Raji (cell line): ENCODE measurements around the gene TEX264.

Experiments used
- POLR2A ChIP-seq: IDR thresholded peaks from 2 replicates; pipeline ENCODE4 v1.6.1; 2011; ENCODE audit warnings: low read depth, low read length, control low read depth; ENCODE audit not compliant: insufficient read depth

TEX264 gene

GRCh38 chr3:51670823-51671733 lies at the start of gene TEX264:
Gene TEX264 (plus strand): TSS chr3:51671252. CDS start chr3:51674305, 3,053 bp downstream.
- peak; percentile 94 for TF ChIP-seq POLR2A

GRCh38 chr3:51622413-51622812 lies 48.6 kb upstream of the TEX264 start:
- TF ChIP-seq POLR2A = no peak

DNA sequence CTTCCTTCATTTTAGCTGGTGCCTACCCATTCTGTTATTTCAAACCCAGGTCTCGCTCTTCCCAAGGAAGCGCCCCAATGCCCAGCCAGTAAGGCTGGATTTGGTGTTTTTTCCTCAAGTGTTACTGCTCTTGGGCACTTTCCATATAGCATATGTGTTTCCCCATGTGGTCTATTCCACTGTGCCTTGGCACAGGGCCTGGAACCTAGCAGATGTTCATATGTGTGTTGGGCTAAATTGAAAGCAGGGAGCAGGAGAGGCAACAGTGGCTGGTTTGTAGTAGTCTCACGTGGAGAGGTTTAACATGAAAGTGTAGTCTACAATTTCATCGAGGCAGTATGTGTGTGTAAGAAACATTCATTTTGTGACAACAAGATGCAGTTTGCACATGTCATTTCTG lies 48.2 kb upstream of the TEX264 start:
- no peak for TF ChIP-seq POLR2A

DNA sequence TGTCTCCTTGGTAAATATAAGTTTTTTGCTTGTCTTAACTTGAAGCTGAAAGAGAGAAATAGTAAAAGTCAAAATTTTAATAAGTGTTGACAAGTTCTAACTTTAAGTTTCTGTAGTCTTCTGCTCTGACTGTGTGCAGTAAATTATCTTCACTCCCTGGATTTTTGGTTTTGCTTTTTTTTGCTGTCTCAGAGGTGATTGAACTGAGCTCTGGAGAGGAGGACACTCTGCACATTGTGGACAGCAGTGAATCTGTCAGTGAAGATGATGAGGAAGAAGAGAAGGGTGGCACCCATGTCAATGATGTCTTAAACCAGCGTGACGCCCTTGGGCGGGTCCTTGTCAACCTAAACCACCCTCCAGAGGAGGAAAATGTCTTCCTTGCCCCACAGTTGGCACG lies 40.5 kb upstream of the TEX264 start:
- TF ChIP-seq POLR2A = no peak

GRCh38 chr3:51637144-51637940 lies 33.7 kb upstream of the TEX264 start:
- TF ChIP-seq POLR2A = no peak

- no peak for TF ChIP-seq POLR2A
These were observed 33.0 kb upstream of the TEX264 start for GRCh38 chr3:51637941-51638471.

DNA sequence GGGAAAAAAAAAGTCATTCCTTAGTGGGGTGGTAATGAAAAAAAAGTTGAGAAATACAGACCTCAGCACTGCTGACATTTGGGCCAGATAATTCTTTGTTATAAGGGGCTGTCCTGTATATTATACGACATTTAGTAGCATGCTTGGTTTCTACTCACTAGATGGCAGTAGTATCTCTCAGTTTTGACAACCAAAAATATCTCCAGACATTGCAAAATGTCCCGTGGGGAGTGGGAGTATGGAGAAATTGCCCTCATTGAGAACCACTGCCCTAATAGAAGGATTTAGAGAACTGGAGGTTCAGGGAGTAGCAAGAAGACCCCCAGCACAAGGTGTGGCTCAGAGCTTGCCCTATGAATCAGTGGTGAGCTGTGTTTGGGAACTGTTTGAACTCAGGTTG lies 28.6 kb upstream of the TEX264 start:
- no peak for TF ChIP-seq POLR2A

DNA sequence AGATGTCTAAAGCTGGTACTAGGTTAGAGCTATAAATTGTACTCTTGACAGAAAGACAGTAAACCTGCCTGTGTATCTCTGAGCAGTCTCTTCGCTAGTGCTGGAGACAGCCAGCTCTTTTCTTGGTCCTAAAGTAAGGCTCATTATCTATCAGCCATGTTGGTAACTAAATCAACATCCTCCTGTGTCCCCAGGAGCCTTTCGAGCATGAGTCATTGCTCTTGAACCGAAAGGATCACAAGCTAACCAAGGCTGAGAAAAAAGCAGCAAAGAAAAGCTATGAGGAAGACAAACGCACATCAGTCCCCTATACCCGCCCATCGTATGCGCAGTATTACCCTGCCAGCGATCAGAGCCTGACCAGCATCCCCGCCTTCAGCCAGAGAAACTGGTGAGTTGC lies 25.0 kb upstream of the TEX264 start:
- no peak for TF ChIP-seq POLR2A

DNA sequence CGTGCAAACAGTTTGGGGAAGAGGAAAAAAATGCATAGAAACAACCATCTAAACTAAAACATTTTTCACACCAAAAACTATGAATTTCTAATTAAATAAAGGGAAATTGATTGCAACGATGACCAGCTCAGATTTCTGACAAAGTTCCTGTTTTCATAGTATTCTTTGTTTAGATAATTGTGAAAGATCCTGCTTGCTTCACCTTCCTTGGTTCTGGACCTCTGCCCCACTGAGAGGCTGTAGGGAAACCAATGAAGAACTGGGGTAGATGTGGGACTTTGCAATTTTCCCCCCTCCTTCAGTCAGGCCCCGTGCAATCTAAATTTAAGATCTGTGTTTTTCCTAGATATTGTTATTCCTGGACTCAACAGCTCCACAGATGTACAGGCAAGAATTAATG lies 13.8 kb upstream of the TEX264 start:
- no peak for TF ChIP-seq POLR2A

- no peak for TF ChIP-seq POLR2A
These were observed 11.1 kb upstream of the TEX264 start for GRCh38 chr3:51659942-51660341.

- TF ChIP-seq POLR2A = no peak
These were observed 8.6 kb upstream of the TEX264 start for GRCh38 chr3:51662456-51662855.

GRCh38 chr3:51668756-51669155 lies 2.3 kb upstream of the TEX264 start:
- TF ChIP-seq POLR2A = no peak

DNA sequence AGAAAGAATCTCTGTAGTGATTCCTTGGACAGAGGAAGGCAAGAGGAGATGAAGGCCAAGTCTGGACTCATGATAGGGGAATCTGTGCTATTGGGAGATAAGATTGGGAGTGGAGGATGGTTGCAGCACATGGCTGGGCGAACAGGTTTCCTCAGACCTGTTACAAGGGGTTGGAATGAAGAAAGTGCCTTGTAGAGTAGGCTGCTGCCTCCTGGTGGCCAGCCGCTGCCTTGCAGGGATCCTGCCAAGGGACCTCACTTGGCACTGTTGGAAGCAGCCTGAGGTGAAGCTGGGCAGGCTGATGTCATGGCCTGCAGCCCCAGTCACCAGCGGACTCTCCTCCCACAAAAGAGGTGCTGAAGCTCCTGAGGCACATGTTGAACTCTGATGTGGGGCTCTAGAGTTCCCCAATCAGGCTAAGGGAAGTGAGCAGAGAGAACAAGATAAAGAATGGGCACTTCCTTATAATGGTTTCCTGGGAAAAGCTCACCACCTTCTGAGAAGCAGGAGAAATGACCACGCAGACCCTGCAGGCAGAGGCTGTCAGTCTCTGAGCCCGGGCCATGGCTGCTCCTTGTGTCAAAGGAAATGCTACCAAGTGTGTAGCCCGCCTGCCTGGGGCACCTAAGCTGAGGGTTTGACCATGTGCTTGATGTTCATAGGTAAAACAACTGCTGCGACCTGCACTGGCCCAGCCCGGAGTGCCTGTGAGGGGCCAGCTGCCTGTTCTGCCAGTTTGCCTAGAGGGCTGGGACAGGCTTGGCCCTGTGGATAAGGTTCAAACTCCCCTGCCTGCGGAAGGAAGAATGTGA lies 1.6 kb upstream of the TEX264 start:
- TF ChIP-seq POLR2A = no peak

DNA sequence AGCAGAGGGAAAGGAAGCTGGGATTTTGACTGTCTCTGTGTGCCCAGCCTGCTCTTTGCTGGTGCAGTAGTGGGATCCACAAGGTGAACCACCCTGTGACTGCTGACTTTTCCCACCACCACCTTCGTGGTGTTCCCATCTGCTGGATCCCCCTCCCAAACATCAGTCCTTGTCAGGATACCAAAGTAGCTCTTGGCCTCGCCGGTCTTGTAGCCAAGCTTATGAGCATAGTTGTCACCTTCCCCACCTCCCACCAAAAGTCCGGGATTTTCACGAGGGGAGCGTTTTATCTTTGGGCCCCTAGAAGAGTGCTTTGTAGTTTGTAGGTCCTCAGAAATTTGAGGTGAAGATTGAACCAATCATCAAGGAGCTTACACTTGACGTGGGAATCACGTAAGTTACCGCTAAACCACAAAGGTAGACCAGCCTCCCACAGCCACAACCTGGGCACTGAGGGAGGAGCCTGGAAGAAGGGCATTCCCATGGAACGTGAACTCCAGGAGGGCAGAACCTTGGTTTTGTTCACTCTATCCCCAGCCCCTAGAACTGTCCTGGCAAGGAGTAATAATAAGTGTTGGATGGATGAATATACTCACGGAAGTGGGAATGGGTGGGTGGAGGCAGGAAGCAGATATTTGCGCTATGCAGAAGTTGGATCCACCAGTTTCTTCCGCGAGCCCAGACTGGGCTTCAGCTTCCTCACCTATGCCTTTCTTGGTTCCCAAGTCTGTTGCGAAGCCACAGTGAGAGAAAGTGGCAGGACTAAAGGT lies 814 bp upstream of the TEX264 start:
- TF ChIP-seq POLR2A = no peak

DNA sequence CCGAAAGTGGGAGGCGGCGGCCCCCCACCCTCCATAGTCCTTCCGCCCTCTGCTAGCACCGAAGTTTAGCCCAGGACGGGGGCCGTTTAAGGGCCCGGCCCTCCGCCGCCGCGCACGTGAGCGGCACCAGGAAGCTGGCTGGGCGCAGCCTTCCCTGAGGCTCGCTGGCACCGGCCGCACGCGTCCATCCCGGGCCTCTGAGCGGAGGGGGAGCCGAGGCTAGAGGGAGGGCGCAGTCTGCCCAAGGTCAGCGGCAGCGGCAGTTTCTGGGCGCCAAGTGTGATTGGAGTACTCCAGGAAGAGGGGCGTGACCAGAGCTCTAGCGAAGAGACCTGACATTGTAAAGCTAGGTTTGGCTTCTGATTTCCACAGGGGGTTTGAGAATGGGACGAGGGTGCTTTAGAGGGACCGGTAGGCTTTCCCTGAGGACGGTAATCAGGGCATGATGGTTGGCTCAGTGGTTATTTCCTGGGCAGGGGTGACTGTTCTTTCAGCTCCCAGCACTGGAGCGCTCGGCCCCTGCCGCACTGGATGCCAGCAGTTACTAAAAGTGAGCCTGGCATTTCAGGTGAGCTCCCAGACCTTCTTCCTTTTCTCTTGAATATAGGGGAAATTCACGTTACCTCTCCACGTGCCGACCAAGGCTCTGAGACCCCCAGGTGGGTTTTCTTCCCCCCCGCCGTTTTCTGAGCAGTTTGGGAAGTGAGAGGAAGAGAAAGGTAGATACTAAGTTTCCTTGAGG lies 853 bp downstream of the TEX264 start:
- TF ChIP-seq POLR2A = peak; percentile 54
